GM23338 (cell line): ENCODE measurements around the gene RLF.

Source experiments
- EZH2 ChIP-seq: fragments of 200-600 bp; sonication (generic); IDR thresholded peaks from one replicate; pipeline ENCODE4 v1.8.0; 2017; ENCODE audit warnings: antibody characterized with exemption, mild to moderate bottlenecking, low read depth; ENCODE audit not compliant: unreplicated experiment
- TF ChIP-seq, protein P1 (sequence below), 2 experiments: fragments of 200-600 bp in 1 of 2; sonication (generic) in 1 of 2; conservative IDR thresholded peaks; 2 replicates each; pipeline versions ENCODE4 v1.5.1 to v1.6.1; 2016 to 2017; ENCODE audit warnings: antibody characterized with exemption in 2 of 2, low read depth in 2 of 2, mild to moderate bottlenecking in 2 of 2, moderate library complexity in 1 of 2

GRCh38 chr1:40266786-40267535, 105.8 kb downstream of the RLF start:
- TF ChIP-seq EZH2, result no peak
- TF ChIP-seq, protein P1, sequence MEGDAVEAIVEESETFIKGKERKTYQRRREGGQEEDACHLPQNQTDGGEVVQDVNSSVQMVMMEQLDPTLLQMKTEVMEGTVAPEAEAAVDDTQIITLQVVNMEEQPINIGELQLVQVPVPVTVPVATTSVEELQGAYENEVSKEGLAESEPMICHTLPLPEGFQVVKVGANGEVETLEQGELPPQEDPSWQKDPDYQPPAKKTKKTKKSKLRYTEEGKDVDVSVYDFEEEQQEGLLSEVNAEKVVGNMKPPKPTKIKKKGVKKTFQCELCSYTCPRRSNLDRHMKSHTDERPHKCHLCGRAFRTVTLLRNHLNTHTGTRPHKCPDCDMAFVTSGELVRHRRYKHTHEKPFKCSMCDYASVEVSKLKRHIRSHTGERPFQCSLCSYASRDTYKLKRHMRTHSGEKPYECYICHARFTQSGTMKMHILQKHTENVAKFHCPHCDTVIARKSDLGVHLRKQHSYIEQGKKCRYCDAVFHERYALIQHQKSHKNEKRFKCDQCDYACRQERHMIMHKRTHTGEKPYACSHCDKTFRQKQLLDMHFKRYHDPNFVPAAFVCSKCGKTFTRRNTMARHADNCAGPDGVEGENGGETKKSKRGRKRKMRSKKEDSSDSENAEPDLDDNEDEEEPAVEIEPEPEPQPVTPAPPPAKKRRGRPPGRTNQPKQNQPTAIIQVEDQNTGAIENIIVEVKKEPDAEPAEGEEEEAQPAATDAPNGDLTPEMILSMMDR (conservative IDR thresholded peaks at IDR 0.05; ENCODE audit: low read depth in 2 of 2), result no peak
